Duodenal mucosa (tissue), 2 donors: ENCODE data around the gene GRXCR2.

Experiments
- H3K27ac ChIP-seq: one replicate; pipeline ENCODE4 v1.7.0; 2013; ENCODE audit warnings: low read depth, low read length
- H3K27me3 ChIP-seq, 2 donors: one replicate each; pipeline ENCODE4 v1.7.0; 2013; ENCODE audit warnings: low read length in 2 of 2, control low read depth in 1 of 2; ENCODE audit not compliant: insufficient read depth in 2 of 2, control insufficient read depth in 1 of 2
- H3K36me3 ChIP-seq, 2 donors: one replicate each; pipeline ENCODE4 v1.7.0; 2013; ENCODE audit warnings: low read length in 2 of 2, control low read depth in 1 of 2; ENCODE audit not compliant: insufficient read depth in 2 of 2, control insufficient read depth in 1 of 2
- H3K4me1 ChIP-seq, 2 donors: one replicate each; pipeline ENCODE4 v1.7.0; 2013; ENCODE audit warnings: low read length in 2 of 2, control low read depth in 1 of 2; ENCODE audit not compliant: insufficient read depth in 2 of 2, control insufficient read depth in 1 of 2
- H3K4me3 ChIP-seq, 2 donors: one replicate each; pipeline ENCODE4 v1.7.0; 2013; ENCODE audit warnings: low read length in 2 of 2, low read depth in 1 of 2
- H3K9ac ChIP-seq, 2 donors: one replicate each; pipeline ENCODE4 v1.7.0; 2013; ENCODE audit warnings: low read length in 2 of 2, low read depth in 1 of 2
- H3K9me3 ChIP-seq, 2 donors: one replicate each; pipeline ENCODE4 v1.7.0; 2013; ENCODE audit warnings: low read length in 2 of 2, control low read depth in 1 of 2; ENCODE audit not compliant: control insufficient read depth in 1 of 2

GRXCR2 gene

DNA sequence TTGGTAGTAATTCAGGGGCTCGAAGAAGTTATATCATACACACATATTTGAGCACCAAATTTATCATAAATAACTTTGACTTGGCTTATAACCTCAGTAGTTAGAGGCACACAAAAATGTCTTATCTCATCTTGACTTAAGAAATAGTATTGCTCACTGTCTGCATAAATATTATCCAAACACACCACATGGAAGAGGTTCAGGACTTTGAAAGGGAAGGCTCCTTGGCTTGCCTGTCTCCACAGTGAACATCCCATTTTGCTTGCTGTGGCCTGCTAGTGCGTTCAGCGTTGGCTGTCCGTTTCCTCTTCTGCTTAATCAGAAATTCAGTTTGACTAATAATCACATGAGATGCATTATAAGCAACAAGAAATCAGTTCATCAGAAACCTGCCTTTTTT, 13.9 kb downstream of the GRXCR2 start:
- H3K9me3 ChIP-seq, result no peaks in the 10 kb centered on the region
- H3K27me3 ChIP-seq, result no peaks in the 10 kb centered on the region
- H3K4me1 ChIP-seq, result peaks cover 19 to 24% of the 10 kb centered on the region in 2 donors
- no peaks in the 10 kb centered on the region for H3K36me3 ChIP-seq
- no peak overlapping the region for H3K9ac ChIP-seq
- H3K27ac ChIP-seq, result no peak overlapping the region
- H3K4me3 ChIP-seq, result no peak overlapping the region

DNA sequence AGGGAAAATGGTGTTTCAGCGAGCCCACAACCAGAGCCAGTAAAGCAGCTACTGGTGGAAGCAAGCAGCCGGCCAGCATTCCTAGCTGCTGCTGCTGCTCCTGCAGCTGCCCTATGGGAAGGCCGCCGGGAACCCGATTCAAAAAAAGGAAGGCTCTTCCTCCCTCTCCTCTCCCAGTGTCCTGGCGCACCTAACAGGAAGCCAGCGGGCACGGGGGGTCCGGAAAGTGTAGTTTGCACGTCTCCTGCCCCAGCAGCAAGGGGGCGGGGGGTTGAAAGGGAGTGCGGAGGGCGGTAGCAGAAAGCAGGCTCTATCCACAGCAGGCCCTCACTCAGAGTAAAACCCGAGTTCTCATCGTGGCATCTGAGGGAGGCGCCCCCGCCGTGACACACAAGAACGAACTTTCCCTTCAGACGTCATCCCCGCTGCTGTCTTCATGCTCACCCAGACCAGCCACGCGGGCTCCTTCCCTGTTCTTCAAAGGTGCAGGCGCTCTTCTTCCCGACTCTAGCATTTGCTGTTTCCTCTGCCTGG, 16.5 kb downstream of the GRXCR2 start:
- Histone ChIP-seq H3K36me3 (no peaks in the 10 kb centered on the region), H3K27me3 (no peaks in the 10 kb centered on the region), H3K9me3 (no peaks in the 10 kb centered on the region), H3K4me1 (peaks cover 39 to 40% of the 10 kb centered on the region in 2 donors), H3K4me3 (peak overlapping the region; percentile 48), H3K9ac (no peak overlapping the region), H3K27ac (no peak overlapping the region)

DNA sequence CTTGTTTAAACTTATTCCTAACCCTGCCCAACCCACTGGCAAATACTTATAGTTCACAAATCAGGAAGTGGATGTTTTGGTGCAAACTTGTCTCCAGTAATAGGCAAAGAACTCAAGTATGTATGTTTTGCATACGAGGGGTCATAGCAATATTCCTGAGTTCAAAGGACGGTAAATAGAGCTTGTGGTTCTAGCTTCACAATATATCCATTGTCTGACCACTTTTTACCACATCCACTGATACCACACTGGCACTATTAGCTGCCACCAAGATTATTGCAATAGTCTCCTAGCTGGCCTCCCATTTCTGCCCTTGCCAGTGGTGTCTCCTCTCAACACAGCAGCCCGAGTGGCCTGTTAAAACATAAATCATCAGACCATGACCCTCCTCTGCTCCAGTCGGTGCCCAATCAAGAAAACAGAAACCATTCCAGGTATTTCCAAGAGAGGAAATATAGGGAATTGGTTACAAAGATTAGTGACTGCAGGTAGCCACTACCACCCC, 17.0 kb downstream of the GRXCR2 start:
- Histone ChIP-seq H3K27ac (no peak overlapping the region), H3K9me3 (no peaks in the 10 kb centered on the region), H3K9ac (no peak overlapping the region), H3K4me1 (peaks cover 39 to 40% of the 10 kb centered on the region in 2 donors), H3K4me3 (peak overlapping the region in 1 of 2 donors; percentile 48), H3K27me3 (no peaks in the 10 kb centered on the region), H3K36me3 (no peaks in the 10 kb centered on the region)

DNA sequence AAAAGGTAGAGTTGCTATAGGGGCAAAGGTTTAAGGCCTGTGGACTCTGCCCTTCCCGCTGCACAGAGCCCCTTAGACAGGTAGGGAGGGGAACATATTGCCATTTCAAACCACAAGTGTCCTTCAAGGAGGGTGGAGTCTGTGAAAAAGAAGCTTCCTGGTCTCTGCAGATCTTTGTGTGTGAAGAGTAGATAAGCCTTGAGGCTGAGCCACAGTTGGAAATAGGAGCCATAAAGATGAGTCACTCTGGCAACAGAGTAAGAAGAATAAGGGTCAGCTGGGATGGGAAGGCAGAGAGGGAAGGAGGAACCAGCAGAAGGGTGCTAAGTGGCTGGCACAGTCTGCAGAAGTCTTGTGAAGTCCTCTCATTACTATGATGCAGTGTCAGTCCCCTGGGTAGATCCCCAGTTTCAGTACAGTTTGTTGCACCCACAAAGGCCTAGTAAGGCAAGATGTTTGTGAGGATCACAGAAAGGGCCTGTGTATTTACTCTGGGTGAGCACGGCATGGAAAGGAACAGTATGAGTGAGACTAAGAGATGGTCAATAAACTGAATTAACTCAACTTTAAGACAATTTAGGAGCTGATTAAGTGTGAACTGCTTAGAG, 18.1 kb downstream of the GRXCR2 start:
- Histone ChIP-seq H3K9me3 (no peaks in the 10 kb centered on the region), H3K36me3 (no peaks in the 10 kb centered on the region), H3K27ac (no peak overlapping the region), H3K4me1 (peaks cover 39 to 40% of the 10 kb centered on the region in 2 donors), H3K27me3 (no peaks in the 10 kb centered on the region), H3K4me3 (no peak overlapping the region), H3K9ac (peak overlapping the region in 1 of 2 donors; percentile 8)

DNA sequence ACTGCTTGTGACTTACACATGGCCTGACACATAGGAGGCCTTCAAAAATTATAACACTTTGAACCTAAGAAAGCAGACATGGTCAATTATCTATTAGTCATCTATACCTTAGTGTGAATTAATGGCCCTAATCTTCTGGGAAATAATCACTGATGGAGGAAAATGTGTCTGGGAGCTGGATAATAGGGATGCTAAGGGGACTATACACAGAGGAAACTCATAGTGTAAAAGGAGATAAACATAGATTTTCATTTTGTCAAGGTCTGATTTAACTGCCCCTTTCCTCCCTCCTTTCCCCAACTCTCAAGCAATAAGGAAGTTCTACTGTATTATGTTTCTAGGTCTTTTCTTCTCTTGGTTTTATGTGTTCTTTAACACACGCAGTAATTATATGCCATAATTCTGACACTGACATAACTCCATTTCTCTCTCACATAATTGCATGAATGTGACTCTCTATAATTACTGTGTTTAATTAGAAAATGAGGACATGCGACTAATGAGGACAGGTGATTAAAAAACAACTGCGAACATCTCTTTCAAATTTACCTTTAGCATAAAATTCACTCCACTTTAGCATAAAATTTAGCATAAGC, 18.9 kb downstream of the GRXCR2 start:
- H3K9me3 ChIP-seq, result no peaks in the 10 kb centered on the region
- no peaks in the 10 kb centered on the region for H3K36me3 ChIP-seq
- H3K9ac ChIP-seq, result peak overlapping the region in 1 of 2 donors; percentile 8
- no peak overlapping the region for H3K4me3 ChIP-seq
- H3K27ac ChIP-seq, result no peak overlapping the region
- H3K4me1 ChIP-seq, result peaks cover 39 to 40% of the 10 kb centered on the region in 2 donors
- no peaks in the 10 kb centered on the region for H3K27me3 ChIP-seq

DNA sequence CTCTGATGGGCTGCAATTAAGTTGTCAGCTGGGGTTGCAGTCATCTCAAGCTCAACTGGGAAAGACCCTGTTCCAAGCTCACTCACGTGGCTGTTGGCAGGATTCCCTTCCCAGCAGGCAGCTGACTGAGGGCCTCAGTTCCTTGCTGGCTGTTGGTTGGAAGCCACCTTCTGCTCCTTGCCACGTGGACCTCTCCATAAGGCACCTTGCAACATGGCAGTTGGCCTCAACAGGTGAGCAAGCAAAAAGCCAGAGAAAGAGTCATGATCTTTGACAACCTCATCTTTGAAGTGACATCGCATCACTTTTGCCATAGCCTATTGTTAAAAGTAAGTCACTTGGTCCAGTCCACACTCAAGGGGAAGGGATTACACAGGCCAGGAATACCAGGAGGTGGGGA, 19.8 kb downstream of the GRXCR2 start:
- peaks cover 39 to 40% of the 10 kb centered on the region in 2 donors for H3K4me1 ChIP-seq
- H3K27ac ChIP-seq, result no peak overlapping the region
- no peak overlapping the region for H3K4me3 ChIP-seq
- H3K9ac ChIP-seq, result no peak overlapping the region
- H3K36me3 ChIP-seq, result no peaks in the 10 kb centered on the region
- H3K27me3 ChIP-seq, result no peaks in the 10 kb centered on the region
- H3K9me3 ChIP-seq, result no peaks in the 10 kb centered on the region

DNA sequence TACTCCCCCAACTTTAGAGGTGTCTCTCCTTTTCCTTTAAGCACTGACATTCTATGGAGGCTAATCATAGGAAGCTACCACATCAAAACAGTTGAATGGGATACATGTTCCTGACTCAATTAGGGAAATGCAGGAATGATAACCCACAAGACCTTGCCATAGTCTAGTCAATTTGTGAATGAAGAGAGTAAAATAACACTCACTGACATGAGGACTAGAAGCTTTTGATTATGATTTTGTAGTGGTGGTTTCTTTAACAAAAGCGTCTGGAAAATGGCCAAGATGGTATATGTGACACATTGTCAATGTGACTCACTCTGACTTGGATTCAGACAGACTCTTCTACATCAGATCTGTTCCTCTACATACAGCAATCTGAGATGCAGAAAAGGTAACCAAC, 24.0 kb downstream of the GRXCR2 start:
- H3K4me1 ChIP-seq, result peaks cover 16 to 26% of the 10 kb centered on the region in 2 donors

DNA sequence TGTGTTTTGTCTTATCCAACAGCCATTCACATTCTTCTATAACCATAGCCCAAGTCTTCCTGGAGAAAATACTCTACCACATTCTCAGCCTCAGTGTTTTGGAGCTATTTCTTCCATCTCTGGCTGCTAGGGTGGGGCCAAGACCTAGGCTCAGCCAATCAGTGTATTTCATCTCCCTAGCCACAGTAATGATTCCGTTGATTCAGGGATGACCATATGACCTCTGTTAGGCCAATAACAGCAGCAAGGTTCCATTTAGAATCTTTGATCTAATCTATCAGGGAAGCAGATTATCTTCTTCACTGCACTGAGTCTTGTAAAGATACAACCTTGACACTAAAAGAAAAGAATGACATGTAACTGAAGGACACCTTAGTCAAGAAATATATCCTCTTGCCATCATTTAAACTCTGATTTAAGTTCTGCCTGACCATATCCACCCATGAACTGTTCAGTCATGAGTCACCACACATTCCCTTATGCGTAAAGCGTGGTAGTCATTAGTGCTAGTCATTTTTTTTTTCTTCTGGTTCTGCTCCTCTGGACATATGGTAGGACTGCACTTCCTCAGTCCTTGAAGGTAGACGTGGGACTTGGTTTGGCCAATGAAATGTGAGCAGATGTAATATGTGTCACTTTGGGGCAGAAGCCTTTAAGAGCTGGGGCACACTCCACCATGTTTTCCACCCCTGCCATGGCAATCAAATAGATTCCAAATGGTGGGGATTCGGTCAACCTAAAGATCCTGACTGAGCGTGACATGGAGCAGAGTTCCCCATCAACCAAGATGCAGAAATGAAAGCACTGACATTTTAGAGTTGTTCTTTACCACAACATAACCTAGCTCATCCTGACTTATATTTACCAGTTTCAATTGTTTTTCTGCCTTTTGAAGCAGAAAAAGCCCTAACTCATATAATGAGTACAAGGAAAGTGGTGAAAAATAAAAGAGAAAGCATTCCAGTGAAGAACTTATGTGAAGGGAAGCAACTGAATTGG, 25.0 kb downstream of the GRXCR2 start:
- Histone ChIP-seq H3K4me1 (peaks cover 5 to 16% of the 10 kb centered on the region in 2 donors), H3K9me3 (no peaks in the 10 kb centered on the region), H3K4me3 (no peak overlapping the region), H3K9ac (no peak overlapping the region), H3K27me3 (no peaks in the 10 kb centered on the region), H3K27ac (no peak overlapping the region), H3K36me3 (no peaks in the 10 kb centered on the region)

More for the DNA sequence above, 24.0 kb downstream of the GRXCR2 start:
- no peaks in the 10 kb centered on the region for H3K27me3 ChIP-seq
- H3K4me3 ChIP-seq, result no peak overlapping the region
- no peak overlapping the region for H3K27ac ChIP-seq
- H3K36me3 ChIP-seq, result no peaks in the 10 kb centered on the region
- no peaks in the 10 kb centered on the region for H3K9me3 ChIP-seq
- no peak overlapping the region for H3K9ac ChIP-seq

DNA sequence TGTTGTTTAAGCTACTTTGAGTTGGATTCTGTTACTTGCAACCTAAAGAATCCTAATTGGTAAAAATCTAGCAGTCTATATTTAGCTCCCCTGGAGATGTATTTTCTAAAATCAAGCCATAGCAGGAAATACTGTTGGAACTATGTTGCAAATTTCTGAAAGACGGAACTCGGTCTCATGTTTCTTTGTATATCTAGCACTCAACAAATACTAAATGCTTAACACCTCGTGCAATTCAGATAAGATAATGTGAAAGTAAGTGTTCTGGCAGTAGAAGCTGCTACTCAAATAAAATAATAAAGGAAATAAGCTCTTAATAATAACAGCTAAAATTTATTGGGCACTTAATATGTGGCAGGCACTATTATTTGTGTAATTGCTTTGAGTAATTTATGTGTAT, 26.7 kb downstream of the GRXCR2 start:
- Histone ChIP-seq H3K9ac (no peak overlapping the region), H3K9me3 (no peaks in the 10 kb centered on the region), H3K4me1 (peaks cover 0 to 8% of the 10 kb centered on the region in 2 donors), H3K27me3 (no peaks in the 10 kb centered on the region), H3K27ac (no peak overlapping the region), H3K4me3 (no peak overlapping the region), H3K36me3 (no peaks in the 10 kb centered on the region)
